Osteoblast (primary cell): Measurements from ENCODE around the gene TUSC2. TPM values are rescaled to one million over a fixed set of nuclear protein-coding genes. Genes with fewer than 3 reads are reported as not detected.

Experiments
- DNase-seq: peaks from one replicate; pipeline ENCODE4 v3.0.0; 2011; ENCODE audit warnings: low spot score, mixed read lengths; ENCODE audit not compliant: insufficient read length; ENCODE audit errors: missing footprints
- H2AFZ ChIP-seq: 2 replicates; pipeline ENCODE4 v1.6.0; 2011; ENCODE audit warnings: mild to moderate bottlenecking, low read length
- H3K27ac ChIP-seq: 2 replicates; pipeline ENCODE4 v1.5.1; 2011; ENCODE audit warnings: mild to moderate bottlenecking, low read depth, low read length, moderate library complexity
- H3K27me3 ChIP-seq: 2 replicates; pipeline ENCODE4 v1.6.0; 2012; ENCODE audit warnings: mild to moderate bottlenecking, control low read depth, inconsistent platforms, low read length, moderate library complexity; ENCODE audit not compliant: insufficient read depth
- H3K36me3 ChIP-seq: 2 replicates; pipeline ENCODE4 v1.5.1; 2011; ENCODE audit warnings: mild to moderate bottlenecking, low read length, control low read depth, moderate library complexity; ENCODE audit not compliant: insufficient read depth
- H3K4me1 ChIP-seq: 2 replicates; pipeline ENCODE4 v1.5.1; 2011; ENCODE audit warnings: mild to moderate bottlenecking, low read length, control low read depth, moderate library complexity; ENCODE audit not compliant: insufficient read depth
- H3K4me2 ChIP-seq: 2 replicates; pipeline ENCODE4 v1.6.0; 2011; ENCODE audit warnings: mild to moderate bottlenecking, low read length; ENCODE audit not compliant: insufficient read depth
- H3K4me3 ChIP-seq: fragments of 200-600 bp; sonication (generic); 3 replicates; pipeline ENCODE4 v1.5.1; 2012; ENCODE audit warnings: mild to moderate bottlenecking, low read length, inconsistent platforms; ENCODE audit not compliant: insufficient read depth
- H3K79me2 ChIP-seq: 2 replicates; pipeline ENCODE4 v1.6.0; 2012; ENCODE audit warnings: mild to moderate bottlenecking, low read length, control low read depth, inconsistent platforms; ENCODE audit not compliant: insufficient read depth
- H3K9me3 ChIP-seq: 2 replicates; pipeline ENCODE4 v1.5.1; 2011; ENCODE audit warnings: low read depth, low read length, control low read depth
- H4K20me1 ChIP-seq: 2 replicates; pipeline ENCODE4 v1.6.0; 2012; ENCODE audit warnings: mild to moderate bottlenecking, low read length, control low read depth; ENCODE audit not compliant: insufficient read depth
- CTCF ChIP-seq: IDR thresholded peaks from 2 replicates; pipeline ENCODE4 v1.5.1; 2011; ENCODE audit warnings: mild to moderate bottlenecking, low read depth, low read length, moderate library complexity; ENCODE audit errors: extremely low read depth
- total RNA-seq: library from RNA; depleted of rRNA; stranded (reverse); fragments of >200 nt; gene quantifications from 2 replicates; pipeline ENCODE4 v1.2.3, GENCODE V29; 2012

The TUSC2 gene
- total RNA-seq, 1 donor: 16.6 TPM

GRCh38 chr3:50295553-50296431 lies 32.2 kb downstream of the TUSC2 start:
- no peak overlapping the region for H3K27ac ChIP-seq
- no peaks in the 10 kb centered on the region for H3K9me3 ChIP-seq
- no peak for DNase-seq
- no peak for TF ChIP-seq CTCF
- peaks cover 35% of the 10 kb centered on the region for H3K4me1 ChIP-seq
- H3K27me3 ChIP-seq: no peaks in the 10 kb centered on the region
- H3K36me3 ChIP-seq: no peaks in the 10 kb centered on the region
- H2AFZ ChIP-seq: no peak overlapping the region
- peaks cover 26% of the 10 kb centered on the region for H3K79me2 ChIP-seq
- no peaks in the 10 kb centered on the region for H4K20me1 ChIP-seq
- no peak overlapping the region for H3K4me2 ChIP-seq
- no peak overlapping the region for H3K4me3 ChIP-seq

- no peak for TF ChIP-seq CTCF
- Histone ChIP-seq H3K27ac (no peak overlapping the region), H3K4me3 (no peak overlapping the region), H3K36me3 (peaks cover 9% of the 10 kb centered on the region), H3K4me1 (peaks cover 26% of the 10 kb centered on the region), H3K79me2 (peaks cover 36% of the 10 kb centered on the region), H3K4me2 (no peak overlapping the region), H4K20me1 (no peaks in the 10 kb centered on the region), H2AFZ (no peak overlapping the region), H3K9me3 (no peaks in the 10 kb centered on the region), H3K27me3 (no peaks in the 10 kb centered on the region)
- DNase-seq: no peak
These were observed 33.3 kb downstream of the TUSC2 start for GRCh38 chr3:50294492-50295403.

GRCh38 chr3:50294089-50294488 lies 33.9 kb downstream of the TUSC2 start:
- H2AFZ ChIP-seq: no peak overlapping the region
- no peak for TF ChIP-seq CTCF
- peaks cover 23% of the 10 kb centered on the region for H3K4me1 ChIP-seq
- no peaks in the 10 kb centered on the region for H3K27me3 ChIP-seq
- H3K4me3 ChIP-seq: no peak overlapping the region
- H3K27ac ChIP-seq: no peak overlapping the region
- H3K36me3 ChIP-seq: peaks cover 15% of the 10 kb centered on the region
- no peak for DNase-seq
- no peaks in the 10 kb centered on the region for H4K20me1 ChIP-seq
- no peaks in the 10 kb centered on the region for H3K9me3 ChIP-seq
- no peak overlapping the region for H3K4me2 ChIP-seq
- H3K79me2 ChIP-seq: peaks cover 37% of the 10 kb centered on the region
